Stimulated activated naive CD8-positive, alpha-beta T cell treated with anti-CD3 and anti-CD28 coated beads, Interleukin-15, amount 100 ng/mL, for 72 hours (primary cell): ENCODE measurements around the gene GOLGA8J.
"Not testable (repeated sequence)": the region's sequence is repeated elsewhere in the genome, so short reads cannot be mapped to it uniquely, and the experiment has no call there.

ENCODE experiments used
- ATAC-seq: fragments of 150-1000 bp; cut with Tn5 transposase; 2 replicates; pipeline ENCODE4 v1.10.0; 2021; ENCODE audit warnings: mild to moderate bottlenecking, moderate library complexity
- DNase-seq, 2 donors: peaks; one replicate each; pipeline ENCODE4 v3.0.0; 2021 to 2022
- H3K27ac Mint-ChIP-seq, 2 donors: one replicate each; pipeline ENCODE4 v1.8.0; 2022; ENCODE audit warnings: mild to moderate bottlenecking in 2 of 2, mixed read lengths in 2 of 2, moderate library complexity in 2 of 2
- H3K27me3 Mint-ChIP-seq: one replicate; pipeline ENCODE4 v1.8.0; 2022; ENCODE audit warnings: mixed read lengths
- H3K4me1 Mint-ChIP-seq: one replicate; pipeline ENCODE4 v1.8.0; 2022; ENCODE audit warnings: mild to moderate bottlenecking, mixed read lengths
- H3K4me3 Mint-ChIP-seq, 2 donors: one replicate each; pipeline ENCODE4 v1.8.0; 2022; ENCODE audit warnings: mild to moderate bottlenecking in 2 of 2, mixed read lengths in 2 of 2, moderate library complexity in 1 of 2
- H3K9me3 Mint-ChIP-seq, 2 donors: one replicate each; pipeline ENCODE4 v1.8.0; 2022; ENCODE audit warnings: mixed read lengths in 2 of 2

GOLGA8J gene

GRCh38 chr15:30062881-30063280 lies 19.9 kb upstream of the GOLGA8J start:
- H3K27me3 Mint-ChIP-seq, result peaks cover 19% of the 10 kb centered on the region
- no peak for ATAC-seq
- H3K27ac Mint-ChIP-seq, result no peak overlapping the region
- no peaks in the 10 kb centered on the region for H3K4me1 Mint-ChIP-seq
- no peak for DNase-seq
- H3K4me3 Mint-ChIP-seq, result no peak overlapping the region
- H3K9me3 Mint-ChIP-seq, result no peaks in the 10 kb centered on the region

- no peak for DNase-seq
- Mint-ChIP-seq H3K9me3 (no peaks in the 10 kb centered on the region), H3K27me3 (peaks cover 19% of the 10 kb centered on the region), H3K4me3 (no peak overlapping the region), H3K27ac (no peak overlapping the region), H3K4me1 (no peaks in the 10 kb centered on the region)
- ATAC-seq, result no peak
Measured at GRCh38 chr15:30063835-30064546, 18.8 kb upstream of the GOLGA8J start.

- Mint-ChIP-seq H3K9me3 (no peaks in the 10 kb centered on the region), H3K27me3 (peaks cover 18% of the 10 kb centered on the region), H3K27ac (no peak overlapping the region), H3K4me3 (no peak overlapping the region), H3K4me1 (no peaks in the 10 kb centered on the region)
- no peak for DNase-seq
- no peak for ATAC-seq
Measured at GRCh38 chr15:30065025-30065801, 17.5 kb upstream of the GOLGA8J start.

GRCh38 chr15:30068326-30068725 lies 14.4 kb upstream of the GOLGA8J start:
- Mint-ChIP-seq H3K9me3 (no peaks in the 10 kb centered on the region), H3K4me1 (no peaks in the 10 kb centered on the region), H3K27me3 (peaks cover 25% of the 10 kb centered on the region), H3K4me3 (no peak overlapping the region), H3K27ac (no peak overlapping the region)
- DNase-seq, result no peak
- ATAC-seq, result no peak

- DNase-seq (no peak), ATAC-seq (no peak)
- Mint-ChIP-seq H3K4me1 (no peaks in the 10 kb centered on the region), H3K27ac (no peak overlapping the region), H3K4me3 (no peak overlapping the region), H3K9me3 (no peaks in the 10 kb centered on the region), H3K27me3 (peaks cover 35% of the 10 kb centered on the region)
Measured at GRCh38 chr15:30072630-30073029, 10.1 kb upstream of the GOLGA8J start.

GRCh38 chr15:30073915-30074314 lies 8.8 kb upstream of the GOLGA8J start:
- no peaks in the 10 kb centered on the region for H3K4me1 Mint-ChIP-seq
- no peak overlapping the region for H3K4me3 Mint-ChIP-seq
- DNase-seq (no peak), ATAC-seq (no peak)
- peaks cover 24% of the 10 kb centered on the region for H3K27me3 Mint-ChIP-seq
- H3K9me3 Mint-ChIP-seq, result no peaks in the 10 kb centered on the region
- H3K27ac Mint-ChIP-seq, result no peak overlapping the region

GRCh38 chr15:30080816-30081215 lies 1.9 kb upstream of the GOLGA8J start:
- H3K4me1 Mint-ChIP-seq, H3K4me3 Mint-ChIP-seq, ATAC-seq, DNase-seq, H3K27ac Mint-ChIP-seq, H3K9me3 Mint-ChIP-seq, H3K27me3 Mint-ChIP-seq: not testable (repeated sequence)

GRCh38 chr15:30097827-30098226 lies 15.1 kb downstream of the GOLGA8J start:
- ATAC-seq, result peak; percentile 79
- H3K4me1 Mint-ChIP-seq, H3K27me3 Mint-ChIP-seq, H3K9me3 Mint-ChIP-seq, H3K4me3 Mint-ChIP-seq, H3K27ac Mint-ChIP-seq, DNase-seq: not testable (repeated sequence)

- H3K9me3 Mint-ChIP-seq, H3K27ac Mint-ChIP-seq, H3K4me3 Mint-ChIP-seq, H3K4me1 Mint-ChIP-seq, ATAC-seq, H3K27me3 Mint-ChIP-seq, DNase-seq: not testable (repeated sequence)
Measured at GRCh38 chr15:30102890-30103289, 20.1 kb downstream of the GOLGA8J start.

- H3K4me1 Mint-ChIP-seq, H3K27ac Mint-ChIP-seq, H3K27me3 Mint-ChIP-seq, DNase-seq, H3K4me3 Mint-ChIP-seq, H3K9me3 Mint-ChIP-seq: not testable (repeated sequence)
- ATAC-seq, result peak; percentile 70
Measured at GRCh38 chr15:30103941-30104507, 21.3 kb downstream of the GOLGA8J start.

- not testable (repeated sequence) for H3K27me3 Mint-ChIP-seq, H3K4me3 Mint-ChIP-seq, DNase-seq, H3K4me1 Mint-ChIP-seq, ATAC-seq, H3K9me3 Mint-ChIP-seq, H3K27ac Mint-ChIP-seq
Measured at GRCh38 chr15:30110591-30110990, 27.8 kb downstream of the GOLGA8J start.

GRCh38 chr15:30130066-30130465 lies 47.3 kb downstream of the GOLGA8J start:
- not testable (repeated sequence) for H3K4me3 Mint-ChIP-seq, ATAC-seq, H3K4me1 Mint-ChIP-seq, H3K27me3 Mint-ChIP-seq, DNase-seq, H3K9me3 Mint-ChIP-seq, H3K27ac Mint-ChIP-seq

GRCh38 chr15:30134751-30135150 lies 52.0 kb downstream of the GOLGA8J start, which contains the start of gene GOLGA8T:
TSS of gene GOLGA8T (plus strand) at chr15:30135051. CDS start at chr15:30135149, 98 bp downstream.
- H3K9me3 Mint-ChIP-seq, H3K4me1 Mint-ChIP-seq, H3K27me3 Mint-ChIP-seq, ATAC-seq, DNase-seq, H3K4me3 Mint-ChIP-seq, H3K27ac Mint-ChIP-seq: not testable (repeated sequence)
